ENCODE measurements around the gene SULF2.

The SULF2 gene

DNA sequence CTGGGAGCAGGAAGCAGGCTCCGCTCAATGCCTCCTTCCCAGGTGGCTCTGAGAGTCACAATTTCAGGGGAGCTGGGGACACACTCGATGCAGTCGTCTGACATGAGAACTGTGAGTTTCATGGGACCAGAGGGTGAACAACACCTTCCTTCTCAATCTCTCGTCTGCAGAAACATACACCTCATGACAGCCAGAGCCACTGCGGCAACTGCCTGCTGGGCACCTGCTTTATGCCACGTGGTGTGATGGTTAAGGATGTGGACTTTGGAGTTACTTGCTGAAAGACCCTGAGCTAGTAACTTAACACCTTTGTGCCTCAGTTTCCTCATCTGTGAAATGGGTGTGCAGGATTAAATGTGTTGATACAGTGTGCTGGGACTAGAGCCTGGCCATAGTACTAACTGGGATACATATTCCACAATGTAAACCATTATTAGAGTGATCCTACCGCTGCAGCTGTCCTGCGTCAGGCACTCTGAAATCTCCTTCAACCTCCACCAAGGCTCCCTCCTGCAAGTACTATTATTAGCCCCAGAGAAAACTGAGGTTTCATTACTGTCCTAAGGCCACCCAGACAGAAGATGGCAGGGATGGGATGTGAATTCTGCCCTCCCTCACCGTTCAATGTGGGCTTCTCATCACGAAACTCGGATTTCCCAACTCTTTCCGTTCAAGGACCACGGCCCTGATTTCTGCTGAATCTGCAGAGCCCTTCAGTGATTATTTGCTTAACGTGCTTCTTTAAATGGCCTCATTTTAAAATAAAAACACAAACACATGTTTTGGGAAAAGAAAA is 24.4 kb downstream of the SULF2 start:
- no peak for DNase-seq

DNA sequence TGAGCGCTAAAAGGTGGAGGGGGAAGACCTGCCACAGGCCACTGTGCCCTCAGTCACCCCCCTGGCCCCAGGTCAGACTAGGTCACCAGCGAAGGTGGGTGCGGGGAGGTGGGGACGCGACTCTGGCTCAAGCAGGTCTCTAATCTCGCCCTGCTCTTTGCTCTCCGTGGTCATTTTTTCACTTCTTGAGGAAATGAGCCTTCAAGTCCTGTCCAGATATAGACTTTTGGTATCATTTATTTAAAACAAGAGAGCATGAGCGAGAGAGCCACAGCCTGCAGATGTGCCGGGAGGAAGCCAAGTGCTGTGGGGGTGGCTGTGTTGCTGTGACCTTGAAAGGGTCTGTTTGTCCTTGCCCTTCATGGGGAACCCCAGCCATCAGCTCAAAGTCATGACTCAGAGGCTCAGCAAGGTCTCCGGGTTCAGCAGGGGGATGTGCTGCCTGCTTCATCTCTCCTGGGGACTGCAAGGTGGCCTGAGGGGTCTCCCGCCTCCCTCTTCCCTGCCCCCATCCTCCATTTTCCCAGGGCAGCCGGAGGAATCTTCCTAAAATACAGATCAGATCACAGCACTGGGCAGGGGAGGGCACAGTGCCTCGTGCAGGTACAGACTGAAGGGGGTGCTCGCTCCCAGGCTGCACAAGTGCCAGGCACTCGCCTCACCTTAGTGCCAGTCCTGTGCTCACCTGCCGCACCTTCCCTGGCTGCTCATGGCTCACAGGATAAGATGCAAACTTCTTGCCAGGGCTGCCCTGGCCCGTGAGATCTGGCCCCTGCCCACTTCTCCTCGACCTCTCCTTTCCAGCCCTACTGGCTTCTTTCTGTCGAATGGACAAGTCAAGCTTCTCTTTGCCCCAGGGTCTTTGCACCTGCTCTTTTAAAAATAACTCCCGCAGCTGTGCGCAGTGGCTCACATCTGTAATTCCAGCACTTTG is 26.5 kb downstream of the SULF2 start:
- DNase-seq: no peak

DNA sequence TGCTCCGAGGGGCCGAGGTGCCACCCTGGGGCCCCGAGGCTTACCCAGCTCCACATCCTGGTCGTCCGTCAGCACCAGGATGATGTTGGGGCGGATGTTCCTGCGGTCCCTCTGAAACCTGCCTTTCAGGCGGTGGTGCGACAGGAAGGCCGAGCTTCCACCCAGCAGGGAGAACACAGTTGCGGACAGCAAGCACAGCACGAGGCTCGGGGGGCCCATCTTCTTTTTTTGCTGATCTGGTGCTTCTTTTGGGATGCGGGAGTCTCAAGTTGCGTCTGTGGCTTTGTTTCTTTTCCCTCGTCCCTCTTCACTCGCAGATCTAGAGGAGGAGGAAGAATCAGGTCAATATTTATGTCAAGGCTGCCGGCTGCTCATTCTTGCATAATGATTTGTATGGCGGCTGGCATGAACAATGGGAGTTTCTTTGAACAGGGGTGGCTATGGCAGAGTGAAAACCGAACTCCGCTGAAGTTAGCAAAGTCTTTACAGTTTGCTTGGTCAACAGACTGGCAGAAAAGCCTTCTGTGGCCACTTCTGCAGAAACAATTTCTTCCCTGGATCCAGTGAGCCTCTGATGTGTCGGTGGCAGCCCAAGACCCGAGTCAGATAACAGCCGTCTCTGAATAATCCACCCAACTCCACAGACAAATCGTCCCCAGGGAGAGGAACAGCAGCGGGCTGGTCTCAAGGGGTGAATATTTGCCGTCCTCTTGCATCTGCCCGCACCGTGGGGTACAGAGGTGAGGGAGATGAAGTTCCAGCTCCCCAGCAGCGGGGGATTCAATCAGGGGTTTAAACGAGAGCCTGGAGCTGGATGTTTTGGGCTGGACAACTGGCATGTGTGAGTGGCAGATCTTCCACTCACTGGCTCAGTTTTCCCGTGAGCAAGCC is 27.9 kb downstream of the SULF2 start:
- no peak for DNase-seq

DNA sequence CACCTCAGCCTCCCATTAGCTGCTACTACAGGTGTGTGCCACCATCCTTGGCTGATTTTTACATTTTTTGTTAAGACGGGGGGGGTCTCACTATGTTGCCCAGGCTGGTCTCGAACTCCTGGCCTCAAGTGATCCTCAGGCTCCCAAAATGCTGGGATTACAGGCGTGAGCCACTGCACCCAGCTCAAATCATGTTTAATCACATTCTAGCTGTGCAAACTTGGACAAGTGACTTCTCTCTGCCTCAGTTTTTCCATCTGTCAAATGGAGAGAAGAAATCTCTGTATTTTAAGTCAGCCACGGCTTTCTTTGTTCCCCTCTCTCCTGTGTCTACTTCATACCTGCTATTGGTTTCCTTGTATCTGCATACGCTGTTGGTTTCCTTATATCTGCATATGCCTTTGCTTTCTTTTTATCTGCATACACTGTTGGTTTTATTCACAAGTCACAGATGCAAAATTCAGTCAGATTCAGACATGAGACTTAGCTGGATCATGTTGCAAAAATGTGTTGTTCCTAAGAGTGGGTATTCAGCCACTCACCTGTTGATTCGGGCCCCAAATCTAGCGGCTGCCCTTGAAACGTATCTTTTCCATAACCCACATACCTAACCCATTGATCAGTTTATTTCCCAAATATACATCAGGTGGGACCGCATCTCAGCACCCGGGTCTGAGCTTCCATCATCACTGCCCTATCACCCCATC is 30.2 kb downstream of the SULF2 start:
- no peak for DNase-seq

DNA sequence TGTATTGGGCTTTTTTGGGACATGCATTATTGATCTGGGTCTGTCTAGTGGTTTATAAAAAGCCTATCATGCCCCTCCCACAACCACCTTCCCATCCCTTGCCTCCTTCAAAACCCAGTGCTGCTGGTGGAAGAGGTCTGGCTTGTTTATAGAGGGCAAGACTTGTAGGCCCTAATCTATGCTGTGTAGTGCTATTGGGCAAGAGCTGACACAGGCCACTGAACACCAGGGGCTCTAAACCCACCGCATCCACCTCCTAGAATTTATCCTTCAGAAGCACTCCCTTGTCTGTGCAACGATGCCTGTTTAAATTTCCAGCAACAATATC is 30.9 kb downstream of the SULF2 start:
- no peak for DNase-seq

DNA sequence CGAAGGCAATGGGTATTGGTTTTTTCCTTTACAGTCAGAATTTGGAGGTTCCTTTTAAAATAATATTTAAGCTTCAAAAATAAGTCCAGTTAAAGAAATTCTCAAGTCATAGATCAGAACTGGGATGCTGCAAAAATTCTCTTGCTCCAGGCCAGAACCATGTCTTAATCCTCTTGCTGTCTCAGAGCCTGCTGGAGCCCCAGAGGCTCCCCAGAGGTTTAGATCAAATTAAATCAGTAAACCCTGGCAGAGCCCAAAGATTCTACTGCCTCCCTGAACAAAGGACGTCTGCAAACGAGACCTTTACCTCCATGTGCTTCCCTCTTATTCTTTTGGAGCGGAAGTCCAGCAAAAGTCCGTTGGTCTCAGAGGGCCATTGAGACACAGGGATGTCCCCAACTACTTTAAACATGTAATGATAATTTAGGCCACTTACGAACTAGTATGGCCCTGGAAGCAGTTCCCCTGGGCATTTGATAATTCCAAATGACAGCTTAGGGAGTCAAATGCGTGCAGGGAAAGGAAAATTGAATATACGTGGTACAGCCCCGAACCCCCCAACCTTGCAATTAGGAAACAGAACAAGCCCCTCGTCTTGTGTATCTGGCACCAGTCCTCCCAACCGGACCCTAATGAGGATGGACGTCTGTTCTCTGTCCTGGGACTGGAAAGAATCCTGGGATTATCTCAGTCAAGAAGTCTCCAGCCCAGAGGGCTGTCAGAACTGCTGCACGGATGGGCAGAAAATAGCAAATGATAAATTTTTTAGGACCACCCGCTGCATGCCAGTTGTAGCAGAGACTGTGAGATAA is 31.5 kb downstream of the SULF2 start:
- DNase-seq: no peak

DNA sequence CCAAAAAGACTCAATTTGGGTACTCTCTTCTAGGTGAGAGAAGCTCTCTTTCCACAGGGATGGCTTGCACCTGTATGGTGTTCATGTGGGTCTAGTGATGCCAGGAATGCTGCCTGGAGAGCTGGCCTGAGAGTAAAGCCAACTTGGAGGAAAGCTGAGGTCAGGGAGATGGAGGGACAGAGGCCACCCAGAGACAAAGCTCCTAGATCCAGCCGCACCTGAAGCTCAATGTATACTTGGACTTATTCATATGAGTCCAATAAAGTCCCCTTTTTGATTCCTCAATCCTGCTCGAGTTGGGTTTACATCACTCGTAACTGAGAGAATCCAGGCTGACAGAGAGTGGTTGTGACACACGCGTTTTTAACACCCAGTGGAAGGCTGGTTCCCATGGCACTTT is 33.8 kb downstream of the SULF2 start:
- DNase-seq: no peak

DNA sequence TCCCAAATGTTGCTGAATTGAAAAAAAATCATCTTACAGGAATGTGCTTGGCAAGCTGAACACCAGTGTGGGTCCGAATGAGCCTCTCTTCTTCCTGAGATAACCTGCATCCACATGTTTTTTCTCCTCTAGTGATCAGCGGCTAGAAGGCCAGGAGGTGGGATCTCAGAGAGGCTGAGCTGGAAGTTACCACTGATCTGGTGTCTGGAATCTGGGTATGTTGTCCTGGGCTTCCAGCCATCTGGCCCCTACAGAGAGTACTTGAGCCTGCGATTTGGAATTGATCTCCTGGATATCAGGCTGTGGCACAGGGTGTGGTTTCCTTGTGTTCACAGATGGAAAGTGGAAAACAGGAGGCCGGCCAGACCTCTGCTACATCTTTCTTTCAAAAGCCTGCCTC is 35.9 kb downstream of the SULF2 start:
- no peak for DNase-seq

DNA sequence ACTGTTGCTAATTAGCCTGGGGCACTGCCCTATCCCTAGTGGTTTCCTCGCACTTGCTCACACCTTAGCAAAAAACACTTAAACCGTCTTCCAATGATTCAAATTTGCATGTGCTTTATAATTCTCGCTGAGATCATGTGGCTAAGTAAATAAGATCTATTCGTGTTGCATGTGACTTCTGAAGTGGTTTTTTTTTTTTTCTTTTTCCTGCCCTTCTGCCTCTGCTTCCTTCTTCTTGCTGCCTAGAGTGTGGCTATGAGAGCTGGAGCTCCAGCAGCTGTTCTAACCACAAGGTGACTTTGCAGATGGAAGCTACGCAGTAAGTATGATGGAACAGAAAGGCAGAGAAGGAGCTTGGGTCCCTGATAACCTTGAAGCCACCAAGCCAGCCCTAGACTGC is 36.5 kb downstream of the SULF2 start:
- no peak for DNase-seq

DNA sequence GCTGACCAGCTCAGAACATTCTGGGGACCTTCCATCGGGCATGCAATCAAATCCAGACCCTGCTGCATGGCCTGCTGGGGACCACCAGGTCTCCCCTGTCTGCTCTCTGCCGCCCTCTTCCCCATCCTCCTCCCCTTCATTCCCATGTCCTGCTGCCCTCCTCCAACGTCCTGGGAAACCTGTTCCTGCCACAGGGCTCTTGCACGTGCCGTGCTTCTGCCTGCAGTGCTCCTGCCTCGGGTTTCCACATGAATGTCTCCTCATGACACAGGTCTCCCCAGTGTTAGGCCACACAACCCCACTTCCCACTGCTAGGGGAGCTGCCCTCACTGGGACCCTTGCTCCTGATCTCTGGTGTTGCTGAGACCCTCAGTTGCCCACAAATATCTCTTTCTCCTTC is 37.2 kb downstream of the SULF2 start:
- DNase-seq: no peak

DNA sequence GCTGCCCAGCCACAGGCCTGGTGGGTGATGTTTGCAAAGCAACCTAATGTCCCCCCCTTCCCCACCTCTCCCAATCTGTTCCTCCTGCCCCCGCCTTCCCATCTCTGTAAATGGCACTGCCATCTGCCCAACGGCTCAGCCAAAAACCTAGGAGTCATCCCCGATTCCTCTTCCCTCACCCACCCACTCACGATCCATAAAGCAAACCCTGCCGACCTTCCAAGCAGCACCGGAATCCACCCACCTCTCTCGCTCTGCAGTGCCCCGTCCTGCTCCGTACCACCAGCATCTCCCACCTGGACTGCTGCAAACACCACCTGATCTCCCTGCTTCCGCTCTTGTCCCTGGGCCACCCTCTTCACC is 37.6 kb downstream of the SULF2 start:
- no peak for DNase-seq

DNA sequence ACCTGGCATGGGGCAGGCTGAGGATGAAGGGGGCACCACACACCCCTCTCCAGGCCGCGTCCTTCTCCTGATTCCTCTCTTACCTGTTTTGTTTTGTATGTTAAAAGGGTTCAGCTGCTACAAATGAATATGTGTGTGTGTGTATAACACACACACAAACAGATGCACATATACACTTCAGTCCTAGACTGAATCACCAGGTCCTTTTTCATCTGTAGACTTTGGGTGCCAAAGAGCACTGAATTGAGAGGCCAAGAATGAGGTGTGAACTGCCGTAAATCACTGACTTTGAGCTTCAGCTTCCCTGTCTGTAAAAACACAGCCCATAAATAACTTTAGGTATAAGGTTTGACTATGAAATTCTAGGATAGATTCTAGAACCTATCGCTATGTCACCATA is 40.5 kb downstream of the SULF2 start:
- DNase-seq: no peak

DNA sequence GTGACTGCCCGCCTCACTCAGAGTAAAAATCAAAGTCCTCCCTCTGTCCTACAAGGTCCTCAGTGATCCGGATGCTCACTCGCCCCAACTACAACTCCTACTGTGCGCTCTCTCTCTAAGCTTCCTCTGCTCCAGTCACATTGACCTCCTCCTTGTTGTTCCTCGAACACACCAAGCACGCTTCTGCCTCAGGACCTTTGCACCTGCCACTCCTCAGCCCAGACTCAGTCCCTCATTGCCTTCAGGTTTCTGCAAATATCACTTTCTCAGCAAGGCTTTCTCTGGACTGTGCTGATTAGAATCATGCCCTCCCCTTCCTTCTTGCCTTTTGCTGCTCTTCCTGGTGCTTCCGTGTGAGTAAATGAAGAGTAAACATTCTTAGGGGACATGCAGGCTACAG is 41.6 kb downstream of the SULF2 start:
- no peak for DNase-seq

DNA sequence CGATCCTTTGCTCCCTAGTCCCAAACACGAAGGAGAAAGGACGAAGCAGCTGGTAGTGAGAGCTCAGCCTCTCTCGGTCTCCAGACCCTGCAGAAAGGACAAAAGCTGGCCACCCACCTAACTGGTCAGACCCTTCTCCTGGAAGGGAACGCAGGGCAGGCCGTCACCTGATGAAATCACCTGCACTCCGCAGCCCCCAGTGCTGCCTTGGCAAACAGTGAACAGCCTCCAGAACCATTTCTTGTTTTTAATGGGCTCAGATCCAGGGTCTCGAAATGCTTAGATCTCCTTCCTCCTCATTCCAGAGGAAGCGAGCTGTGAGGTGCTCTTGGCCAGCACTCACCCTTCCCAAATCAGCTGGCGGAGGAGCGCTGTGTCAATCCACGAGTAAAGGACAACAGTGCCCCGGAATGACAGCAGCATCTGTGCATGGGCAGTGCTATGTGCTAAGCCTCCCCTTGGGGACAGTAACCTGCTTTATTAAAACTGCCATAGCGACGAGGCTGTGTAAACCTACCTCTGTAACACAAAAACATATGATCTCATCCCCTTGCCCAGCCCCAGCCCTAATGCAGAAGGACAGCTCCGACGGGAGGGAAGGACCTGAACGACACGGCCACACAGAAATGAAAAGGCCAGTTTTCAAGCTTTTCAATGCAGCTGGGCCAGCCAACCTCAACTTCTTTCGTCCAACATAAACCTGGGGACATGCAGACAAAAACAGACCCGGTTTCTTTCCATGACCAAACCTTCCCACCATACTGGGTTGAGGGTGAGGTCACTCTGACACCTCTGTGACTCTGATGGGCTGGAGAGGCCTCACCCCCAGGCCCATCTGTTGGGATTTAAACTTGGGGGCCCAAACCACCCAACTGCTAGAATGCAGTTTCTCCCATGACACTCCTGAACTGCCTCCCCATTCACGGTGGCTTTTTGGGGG is 43.3 kb downstream of the SULF2 start:
- no peak for DNase-seq

DNA sequence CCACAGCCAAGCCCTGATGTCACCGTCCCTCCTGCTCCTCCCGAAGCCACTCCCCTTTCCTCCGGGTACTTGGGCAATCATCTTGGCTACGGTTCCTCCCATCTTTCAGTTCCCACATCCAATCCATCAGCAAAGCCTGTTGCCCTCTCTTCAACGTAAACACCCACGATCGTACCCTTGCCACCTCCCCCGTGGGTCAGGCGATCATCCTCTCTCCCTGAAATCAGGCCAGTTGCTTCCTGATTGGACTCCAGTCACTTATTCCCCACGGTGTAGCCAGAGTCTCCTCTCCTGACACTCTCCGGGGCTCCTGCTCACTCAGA is 44.5 kb downstream of the SULF2 start:
- DNase-seq: no peak

DNA sequence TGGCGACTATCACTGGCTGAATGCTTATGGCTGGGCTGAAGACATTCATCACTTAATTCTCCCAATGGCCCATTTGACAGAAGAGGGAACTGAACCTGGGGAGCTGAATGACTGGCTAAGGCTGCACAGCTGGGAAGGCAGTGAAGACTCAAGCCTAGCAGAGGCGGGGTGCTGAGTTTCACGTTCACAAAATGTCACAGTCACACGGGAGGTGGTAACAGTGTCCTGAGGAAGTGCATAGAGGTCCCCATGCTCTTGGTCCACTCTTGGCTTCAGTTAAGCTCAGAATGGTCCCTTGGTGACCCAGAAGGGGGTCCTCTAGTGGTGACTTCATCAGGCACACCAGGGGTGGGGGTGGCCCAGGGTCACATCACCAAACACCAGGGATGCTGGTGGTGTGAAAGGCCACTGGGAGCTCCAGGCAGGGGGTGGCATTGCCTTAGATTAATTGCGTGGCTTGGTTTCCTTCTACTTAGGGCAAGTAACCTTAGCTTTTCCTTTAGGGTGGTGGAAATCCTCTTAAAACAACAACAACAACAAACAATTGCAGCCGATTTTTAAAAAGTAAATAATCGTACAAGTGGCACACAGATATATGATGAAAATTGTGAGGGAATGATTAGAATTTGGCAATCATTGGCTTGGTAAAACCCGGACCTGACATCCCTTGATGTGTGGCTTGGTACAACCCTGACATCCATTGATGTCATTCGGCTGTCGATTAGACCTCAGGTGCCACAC is 45.0 kb downstream of the SULF2 start:
- no peak for DNase-seq

DNA sequence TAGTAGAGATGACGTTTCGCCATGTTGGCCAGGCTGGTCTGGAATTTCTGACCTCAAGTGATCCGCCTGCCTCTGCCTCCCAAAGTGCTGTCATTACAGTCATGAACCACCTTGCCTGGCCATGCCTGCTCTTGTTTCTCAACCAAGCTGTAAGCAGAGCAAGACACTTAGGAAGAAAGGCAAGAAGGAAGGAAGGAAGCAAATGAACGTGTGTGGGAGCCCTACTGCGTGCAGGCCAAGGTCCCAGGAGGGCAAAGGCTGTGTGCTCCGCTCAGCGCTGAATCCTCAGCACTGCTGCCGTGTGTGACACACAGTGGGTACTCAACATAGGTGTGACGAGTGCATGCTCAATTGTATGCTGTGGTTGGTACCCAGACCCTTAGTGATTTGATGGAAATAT is 47.4 kb downstream of the SULF2 start:
- DNase-seq: no peak

DNA sequence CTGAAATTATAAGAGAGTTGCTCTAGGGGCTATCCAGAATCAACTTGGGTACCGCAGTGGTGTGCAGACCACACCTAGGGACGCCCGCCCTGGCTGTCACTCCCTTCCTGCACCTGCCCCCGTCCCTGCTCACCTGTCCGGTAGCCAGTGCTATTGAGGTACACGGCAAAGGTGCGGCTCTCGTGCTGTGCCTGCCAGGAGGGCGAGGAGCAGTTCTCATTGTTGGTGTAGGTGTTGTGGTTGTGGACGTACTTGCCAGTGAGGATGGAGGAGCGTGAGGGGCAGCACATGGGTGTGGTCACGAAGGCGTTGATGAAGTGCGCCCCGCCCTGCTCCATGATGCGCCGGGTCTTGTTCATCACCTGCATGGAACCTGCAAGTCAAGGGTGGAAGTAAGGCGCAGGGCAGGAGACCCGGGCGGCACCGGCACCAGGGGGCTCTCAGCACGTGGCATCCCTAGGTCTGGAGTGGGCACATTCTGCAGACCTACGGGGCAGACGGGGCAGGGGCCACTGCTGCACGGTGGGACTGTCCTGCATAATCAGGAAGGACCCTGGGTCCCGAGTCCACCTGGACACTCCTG is 48.6 kb downstream of the SULF2 start:
- no peak for DNase-seq

All from SHP77 treated with DMSO at 0.1 percent for 48 hours (cell line).